ENCODE data around the gene WWC1. TPM values are rescaled to one million over a fixed set of nuclear protein-coding genes. Genes with fewer than 3 reads are reported as not detected.

WWC1 gene
- total and polyA plus RNA-seq, 4 donors: 48.4 to 77.0 (median 56.2) TPM

DNA sequence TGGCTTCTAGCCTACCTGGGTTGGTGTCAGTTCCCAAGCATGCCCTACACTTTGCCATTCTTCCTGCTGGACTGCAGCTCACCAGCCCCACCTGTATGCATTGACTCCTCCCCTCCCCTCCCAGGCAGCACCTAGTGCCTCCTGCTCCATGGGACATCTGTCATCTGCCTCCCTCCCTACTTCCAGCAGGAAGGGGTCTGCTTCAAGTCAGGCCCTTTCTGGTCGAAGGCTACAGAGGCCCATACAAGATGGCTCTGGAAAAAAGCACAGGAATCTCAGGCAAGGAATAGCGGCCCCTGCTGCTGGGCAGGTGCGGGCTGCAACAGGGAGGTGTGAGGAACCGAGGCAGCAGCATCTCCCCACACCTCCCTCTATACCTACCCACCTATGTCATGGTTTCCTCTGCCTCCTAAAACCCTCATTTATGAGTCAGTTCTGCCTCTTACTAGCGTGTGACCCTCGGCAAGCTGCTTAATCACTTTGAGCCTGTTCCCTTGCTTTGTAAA lies 19.7 kb downstream of the WWC1 start:
- Histone ChIP-seq H3K36me3 (ENCODE audit: control insufficient read depth in 4 of 4, insufficient read depth in 4 of 4, low read length in 4 of 4) (no peaks in the 10 kb centered on the region), H3K9me3 (ENCODE audit: control insufficient read depth in 4 of 4, insufficient read depth in 3 of 4, low read length in 3 of 4) (no peaks in the 10 kb centered on the region), H3K4me1 (ENCODE audit: control insufficient read depth in 5 of 5, insufficient read depth in 5 of 5, low read length in 5 of 5) (peaks cover 0 to 18% (median 8%) of the 10 kb centered on the region in 5 donors), H3K27ac (ENCODE audit: low read depth in 1 of 2, low read length in 1 of 2) (no peak overlapping the region), H3K9ac (ENCODE audit: insufficient read depth in 1 of 2, low read length in 2 of 2) (no peak overlapping the region), H3K27me3 (ENCODE audit: control insufficient read depth in 3 of 3, insufficient read depth in 3 of 3, low read length in 2 of 3) (no peaks in the 10 kb centered on the region), H3K4me3 (no peak overlapping the region)
- 71 to 79% methylated on average over 6 of the region's 6 CpGs for WGBS, 2 donors
- DNase-seq (no peak), ATAC-seq (ENCODE audit: insufficient read depth, low FRiP score) (no peak)
- TF ChIP-seq CTCF (IDR thresholded peaks at IDR 0.05; ENCODE audit: control extremely low read depth, extremely low read depth): no peak

- Histone ChIP-seq H3K36me3 (ENCODE audit: control insufficient read depth in 4 of 4, insufficient read depth in 4 of 4, low read length in 4 of 4) (no peaks in the 10 kb centered on the region), H3K4me3 (no peak overlapping the region), H3K27ac (ENCODE audit: low read depth in 1 of 2, low read length in 1 of 2) (no peak overlapping the region), H3K9ac (ENCODE audit: insufficient read depth in 1 of 2, low read length in 2 of 2) (no peak overlapping the region), H3K27me3 (ENCODE audit: control insufficient read depth in 3 of 3, insufficient read depth in 3 of 3, low read length in 2 of 3) (no peaks in the 10 kb centered on the region), H3K4me1 (ENCODE audit: control insufficient read depth in 5 of 5, insufficient read depth in 5 of 5, low read length in 5 of 5) (peaks cover 0 to 28% (median 15%) of the 10 kb centered on the region in 5 donors), H3K9me3 (ENCODE audit: control insufficient read depth in 4 of 4, insufficient read depth in 3 of 4, low read length in 3 of 4) (no peaks in the 10 kb centered on the region)
- DNase-seq (no peak), ATAC-seq (ENCODE audit: insufficient read depth, low FRiP score) (no peak)
- TF ChIP-seq CTCF (IDR thresholded peaks at IDR 0.05; ENCODE audit: control extremely low read depth, extremely low read depth): no peak
- 78 to 79% methylated on average over 11 of the region's 11 CpGs for WGBS, 2 donors
Measured at GRCh38 chr5:168312606-168313295, 21.3 kb downstream of the WWC1 start.

DNA sequence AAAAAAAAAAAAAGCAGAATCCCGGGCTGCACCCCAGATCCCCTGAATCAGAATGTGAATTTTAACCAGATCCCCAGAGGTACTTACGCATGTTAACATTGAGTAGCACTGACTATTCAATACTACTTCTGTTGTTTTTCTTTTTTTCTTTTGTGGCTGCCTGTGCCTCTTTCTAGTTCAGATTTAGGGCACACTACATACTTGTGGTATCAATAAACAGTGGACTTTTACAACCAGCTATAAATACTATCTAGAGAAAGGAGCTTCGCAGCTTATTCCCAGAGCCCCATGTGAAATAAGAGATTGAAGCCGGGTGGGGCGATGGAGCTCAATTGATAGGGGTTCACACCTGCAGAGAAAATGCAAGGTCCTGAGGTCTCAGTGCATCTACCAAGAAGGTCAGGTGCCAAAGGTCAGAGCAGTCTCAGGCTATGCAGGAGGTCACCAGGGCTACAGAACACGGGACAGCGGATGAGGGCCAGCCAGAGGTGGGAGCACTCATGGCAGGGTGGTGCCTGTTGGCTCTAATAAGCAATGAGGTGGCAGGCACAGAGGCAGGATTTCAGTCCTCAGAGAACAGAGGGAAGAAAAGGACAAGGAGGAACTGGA lies 22.3 kb downstream of the WWC1 start:
- ATAC-seq (ENCODE audit: insufficient read depth, low FRiP score) (no peak), DNase-seq (no peak)
- H3K36me3 ChIP-seq (ENCODE audit: control insufficient read depth in 4 of 4, insufficient read depth in 4 of 4, low read length in 4 of 4): no peaks in the 10 kb centered on the region
- H3K4me3 ChIP-seq: no peak overlapping the region
- TF ChIP-seq CTCF (IDR thresholded peaks at IDR 0.05; ENCODE audit: control extremely low read depth, extremely low read depth): no peak
- no peaks in the 10 kb centered on the region for H3K9me3 ChIP-seq (ENCODE audit: control insufficient read depth in 4 of 4, insufficient read depth in 3 of 4, low read length in 3 of 4)
- no peak overlapping the region for H3K9ac ChIP-seq (ENCODE audit: insufficient read depth in 1 of 2, low read length in 2 of 2)
- H3K27me3 ChIP-seq (ENCODE audit: control insufficient read depth in 3 of 3, insufficient read depth in 3 of 3, low read length in 2 of 3): no peaks in the 10 kb centered on the region
- H3K27ac ChIP-seq (ENCODE audit: low read depth in 1 of 2, low read length in 1 of 2): peak overlapping the region in 1 of 2 donors; percentile 15
- H3K4me1 ChIP-seq (ENCODE audit: control insufficient read depth in 5 of 5, insufficient read depth in 5 of 5, low read length in 5 of 5): peaks cover 0 to 28% (median 15%) of the 10 kb centered on the region in 5 donors
- WGBS, 2 donors: 88 to 94% methylated on average over 7 of the region's 7 CpGs
